NCI-H146 (cell line): Measurements from ENCODE around the gene PML.
A peak's percentile ranks its signal among the peaks of the same experiment; 100 is the strongest.

Experiments
- DNase-seq: peaks from one replicate; lab custom pipeline; 2025; lab: John Stamatoyannopoulos, UW

PML gene

DNA sequence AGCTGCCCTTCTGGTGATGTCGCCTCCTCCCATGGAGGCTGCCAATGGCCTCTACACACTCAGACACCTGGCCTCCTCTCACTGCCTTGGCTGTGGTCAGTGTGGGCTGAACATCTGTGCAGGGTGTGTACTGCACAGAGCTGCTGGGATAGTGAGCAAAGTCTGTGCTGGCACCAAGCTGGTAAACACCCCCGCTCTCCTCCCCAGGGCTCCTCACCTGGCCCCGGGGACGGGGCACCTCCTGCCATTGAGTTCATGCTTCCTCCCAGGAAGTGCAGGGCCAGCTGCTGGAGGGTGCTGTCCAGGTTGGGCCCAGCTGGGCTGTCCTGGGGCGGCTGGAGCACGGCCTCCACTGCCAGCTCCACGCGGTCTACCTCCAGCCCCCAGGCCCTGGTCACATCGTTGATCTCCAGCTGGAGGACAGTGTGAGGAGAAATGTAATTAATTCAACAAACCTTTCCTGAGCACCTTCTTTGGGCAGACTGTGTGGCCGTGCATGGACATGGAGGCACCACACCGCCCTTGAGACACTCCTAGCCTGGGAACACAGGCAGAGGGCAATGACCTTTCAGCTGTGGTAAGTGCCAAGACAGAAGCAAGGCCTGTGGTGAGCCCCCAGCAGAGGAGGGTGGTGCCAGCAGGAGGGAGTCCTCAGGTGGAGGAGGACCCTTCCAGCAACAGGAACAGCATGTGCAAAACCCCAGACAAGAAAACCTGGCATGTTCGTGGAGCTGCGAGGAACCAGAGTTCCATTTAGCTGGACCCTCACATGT lies 9.2 kb upstream of the PML start:
- no peak for DNase-seq

DNA sequence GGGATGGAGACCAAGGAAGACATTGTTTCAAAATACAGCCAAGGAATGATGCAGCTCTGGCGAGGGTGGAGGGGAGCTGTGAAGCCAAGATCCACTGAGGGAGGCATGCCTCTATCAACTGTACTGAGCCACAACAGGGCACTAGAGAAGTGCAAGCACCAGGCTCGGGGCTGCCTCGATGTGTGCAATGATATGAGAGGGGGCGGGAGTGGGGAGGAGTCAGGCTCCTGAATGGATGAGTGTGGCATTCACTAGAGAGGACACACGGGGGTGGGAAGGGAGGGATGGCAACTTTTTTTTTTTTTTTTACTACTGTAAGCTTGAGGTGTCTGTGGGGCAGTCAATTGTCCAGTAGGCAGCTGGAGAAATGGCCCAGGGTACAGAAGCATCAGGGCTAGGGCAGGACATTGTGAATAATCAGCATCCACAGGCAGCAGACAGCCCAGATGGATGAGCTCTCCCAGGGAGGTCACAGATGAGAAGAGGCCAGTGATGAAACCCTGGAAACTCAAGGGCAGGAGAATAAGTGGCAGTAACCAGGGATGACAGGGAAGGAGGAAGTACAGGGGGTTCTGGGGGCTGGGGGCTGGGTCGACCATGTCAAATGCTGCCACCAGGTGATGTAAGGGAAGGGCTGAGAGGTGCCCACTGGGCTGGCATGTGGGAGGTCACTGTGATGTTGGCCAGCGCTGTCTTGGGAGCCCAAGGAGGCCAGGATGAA lies 8.3 kb upstream of the PML start:
- no peak for DNase-seq

DNA sequence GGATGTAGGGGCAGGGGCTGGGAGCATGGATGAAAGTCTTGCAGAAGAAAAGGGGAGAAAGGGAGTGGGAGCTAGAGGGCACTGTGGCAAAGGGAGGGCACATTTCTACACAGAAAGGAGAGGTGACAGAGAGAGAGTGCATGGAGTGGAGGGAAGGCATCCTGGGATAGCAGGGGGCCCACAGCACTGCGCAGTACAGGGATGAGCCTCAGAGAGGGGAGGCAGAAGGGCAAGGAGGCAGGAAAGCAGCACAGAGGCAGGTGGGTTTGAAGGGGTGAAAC lies 7.8 kb upstream of the PML start:
- no peak for DNase-seq

DNA sequence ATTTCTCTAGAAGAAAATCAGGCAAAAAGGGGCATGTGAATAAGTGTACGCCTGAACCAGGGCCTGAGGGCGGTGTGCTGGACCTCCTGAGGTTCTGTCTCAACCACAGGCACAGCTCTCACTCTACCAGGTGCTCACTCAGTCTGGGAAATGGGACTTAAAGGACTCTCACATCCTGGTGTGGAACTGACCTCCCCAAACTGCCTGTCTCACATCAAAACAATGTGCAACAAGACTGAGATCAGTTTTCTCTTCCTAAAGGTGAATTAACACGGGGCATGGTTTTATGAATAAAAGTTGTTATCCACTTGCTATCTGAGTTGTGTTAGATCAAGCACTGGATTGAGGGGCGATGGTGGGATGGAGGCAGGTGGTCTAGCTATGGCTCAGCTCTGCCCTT lies 7.3 kb upstream of the PML start:
- no peak for DNase-seq

DNA sequence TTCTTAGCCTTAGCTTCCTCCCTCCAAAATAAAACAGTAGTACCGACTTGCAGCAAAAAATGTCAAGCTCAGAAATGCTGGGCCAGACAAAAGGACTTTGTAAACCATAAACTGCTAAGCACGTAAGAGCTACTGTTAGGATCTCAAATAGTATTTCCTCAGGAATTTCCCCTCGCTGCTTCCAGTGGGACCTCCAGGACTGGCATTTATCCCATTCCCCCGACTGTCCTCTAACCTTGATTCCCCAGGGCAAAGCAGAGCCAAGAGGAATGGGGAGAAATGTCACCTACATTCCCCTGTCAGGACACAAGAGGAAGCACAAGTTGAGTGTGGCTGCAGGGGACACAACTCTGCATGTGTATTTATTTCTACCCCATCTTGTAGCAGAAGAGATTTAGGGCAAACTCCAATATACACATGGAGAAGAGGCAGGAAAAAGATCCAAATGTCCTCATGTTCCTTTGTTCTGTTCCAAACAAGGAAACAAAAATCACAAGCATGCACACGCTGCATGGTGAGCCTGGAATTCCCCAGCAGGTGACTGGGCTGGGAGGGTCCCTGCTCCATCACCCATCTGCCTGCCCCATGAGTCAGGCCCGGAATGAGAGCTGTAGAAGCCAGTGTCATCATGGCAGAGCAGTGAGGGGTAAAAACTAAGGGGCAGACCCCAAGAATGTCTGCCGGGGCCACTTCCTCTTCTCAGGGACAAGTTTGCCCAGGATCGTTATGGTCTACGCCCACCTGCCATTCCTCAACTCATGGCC lies 6.7 kb upstream of the PML start:
- DNase-seq = no peak

DNA sequence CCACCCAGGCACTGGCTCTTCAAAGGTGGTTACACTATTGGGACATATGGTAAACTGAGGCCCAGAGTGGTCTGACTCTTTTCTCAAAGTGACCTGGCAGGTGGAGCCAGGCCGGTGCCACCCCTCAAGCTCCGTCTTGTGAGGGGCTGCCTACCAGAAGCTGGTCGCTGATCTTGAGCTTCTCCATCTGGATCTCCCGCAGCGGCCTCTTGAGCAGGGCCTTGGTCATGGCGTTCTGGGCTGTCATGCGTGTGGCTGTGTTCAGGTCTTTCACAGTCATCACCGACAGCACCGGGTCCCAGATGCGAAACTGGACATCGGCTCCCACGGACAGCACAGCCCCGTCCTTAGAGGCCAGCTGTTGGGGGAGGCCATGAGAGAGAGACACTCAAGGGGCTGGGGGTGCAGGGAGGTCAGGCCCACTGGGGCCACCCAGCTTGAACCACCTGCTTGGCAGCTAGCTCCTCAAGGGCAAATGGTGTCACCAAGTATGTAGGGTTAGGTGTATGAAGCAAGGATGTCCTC lies 6.0 kb upstream of the PML start:
- no peak for DNase-seq

DNA sequence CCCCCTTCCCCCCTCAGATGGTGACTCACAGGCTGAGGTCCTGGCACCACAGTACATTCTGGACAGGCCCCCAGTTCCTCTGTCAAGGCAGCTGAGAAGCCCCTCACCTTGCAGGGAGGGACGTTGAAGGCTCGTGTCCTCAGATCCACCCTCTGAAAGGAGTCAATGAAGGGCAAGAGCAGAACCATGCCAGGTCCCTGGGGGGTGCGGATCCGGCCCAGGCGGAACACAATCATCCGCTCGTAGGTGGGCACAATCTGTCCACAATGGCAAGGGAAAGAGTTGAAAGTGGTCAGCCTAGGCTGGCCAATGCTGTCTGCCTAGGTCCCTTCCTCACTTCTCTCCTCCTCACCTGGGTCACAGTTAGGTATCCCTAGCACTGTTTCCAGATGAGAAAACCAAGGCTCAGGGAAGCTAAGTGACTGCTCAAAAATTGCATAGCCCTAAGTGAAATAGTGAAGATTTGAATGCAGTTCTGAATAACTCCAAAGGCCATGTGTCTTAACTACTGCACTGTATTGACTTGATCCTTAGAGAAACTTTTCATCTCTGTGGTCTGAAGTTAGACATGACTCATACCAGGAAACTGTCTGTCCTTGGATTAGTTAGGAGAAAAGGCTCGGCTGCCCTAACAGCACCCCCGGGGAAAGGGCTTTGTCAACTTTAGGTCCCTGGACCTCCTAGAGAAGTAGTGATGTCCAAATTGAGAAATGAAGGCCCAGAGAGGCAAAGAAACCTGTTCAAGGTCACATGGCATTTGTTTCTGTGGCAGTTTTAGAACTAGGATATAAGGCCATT lies 5.3 kb upstream of the PML start:
- DNase-seq = no peak

DNA sequence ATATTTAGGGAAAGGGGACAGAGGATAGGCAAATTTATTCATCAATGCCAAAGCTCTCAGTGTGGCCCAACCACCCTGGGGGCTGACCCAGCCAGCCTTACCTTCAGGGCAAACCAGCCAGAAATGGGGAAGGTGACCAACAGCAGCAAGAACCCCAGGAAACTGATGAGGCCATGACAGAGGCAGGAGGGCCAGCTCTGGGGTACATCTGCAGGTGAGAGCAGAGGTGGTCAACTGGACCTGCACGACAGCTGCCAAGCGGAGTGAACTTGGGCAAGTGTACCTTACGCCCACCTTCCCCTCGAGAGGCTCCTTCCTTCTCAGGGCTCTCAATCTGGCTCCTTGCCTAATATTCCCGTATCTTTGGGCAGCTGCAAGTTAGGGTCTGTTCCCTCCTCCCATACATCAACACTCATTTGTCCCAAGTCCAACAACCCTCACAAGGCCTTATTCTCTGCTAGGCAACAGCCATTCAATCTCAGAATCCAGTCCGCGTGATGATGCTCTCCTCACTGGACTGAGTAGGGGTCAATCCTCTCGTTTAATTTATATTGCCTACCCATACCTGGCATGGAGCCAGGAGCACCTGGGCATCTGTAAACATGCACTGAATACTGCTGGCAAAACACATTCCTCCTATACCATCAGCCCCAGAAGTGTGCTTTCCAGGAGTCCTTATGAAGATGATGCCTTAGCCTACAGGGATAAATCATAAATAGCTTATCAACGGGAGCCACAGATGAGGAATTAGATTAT lies 4.1 kb upstream of the PML start:
- DNase-seq = peak; percentile 1

DNA sequence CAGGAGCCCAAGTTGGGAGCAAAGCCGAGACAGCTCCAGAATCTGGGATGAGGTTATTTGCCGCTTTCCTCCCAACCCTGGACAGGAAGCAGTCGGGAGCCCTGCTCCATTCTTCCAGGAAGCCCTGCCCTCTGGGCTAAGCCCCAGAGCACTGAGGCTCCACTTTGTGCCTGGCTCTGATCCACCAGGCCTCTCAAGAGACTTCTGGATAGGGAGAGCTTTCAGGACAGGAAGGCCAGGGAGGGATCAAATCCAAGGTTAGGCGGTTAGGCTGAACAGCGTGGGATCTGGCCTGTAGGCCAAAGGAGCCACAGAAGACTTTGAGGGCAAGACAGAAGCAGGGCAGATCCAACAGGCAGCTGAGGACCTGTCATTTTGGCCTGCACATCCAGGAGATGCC lies 3.3 kb upstream of the PML start:
- DNase-seq = no peak

DNA sequence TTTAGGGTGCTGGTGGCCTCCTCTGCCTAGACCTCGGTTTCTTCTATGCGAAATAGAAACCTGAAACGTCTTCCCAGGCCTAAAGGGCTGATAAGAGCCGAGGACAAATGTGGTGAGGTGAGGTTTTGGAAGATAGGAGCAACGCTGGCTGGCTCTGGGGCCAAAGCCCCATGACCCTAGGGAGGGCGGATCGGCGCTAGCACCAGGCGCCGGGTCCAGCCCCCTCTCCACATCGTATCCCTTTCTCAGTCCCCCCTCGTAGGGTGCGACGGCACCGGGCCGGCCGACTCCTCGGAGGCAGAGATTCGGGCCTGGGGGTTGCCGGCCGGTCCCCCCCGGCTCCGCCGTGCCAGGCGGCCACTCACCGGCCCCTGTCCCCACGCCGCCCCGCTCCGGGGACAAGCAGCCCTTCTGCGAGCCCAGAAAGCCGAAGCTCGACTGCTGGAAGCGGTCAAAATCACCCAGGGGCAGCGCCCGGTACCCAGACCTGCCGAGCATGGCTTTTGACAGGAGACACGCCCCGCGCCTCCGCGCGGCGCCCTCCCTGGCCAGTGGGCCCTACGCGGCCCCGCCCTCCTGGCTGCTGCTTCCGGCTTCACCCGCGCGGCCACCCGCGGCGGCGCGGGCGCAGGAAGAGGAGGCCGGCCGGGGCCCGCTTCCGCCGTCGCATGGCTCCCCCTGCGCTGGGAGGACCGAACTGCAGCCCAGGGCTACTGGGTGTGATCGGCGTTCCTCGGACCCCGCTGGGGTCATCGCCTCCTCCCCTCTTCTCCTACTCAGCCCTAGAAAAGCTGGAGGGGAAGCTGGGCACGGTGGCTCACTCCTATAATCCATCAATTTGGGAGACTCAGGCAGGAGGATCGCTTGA lies 2.6 kb upstream of the PML start, which contains the start of gene STOML1:
Gene STOML1 (minus strand): TSS at position 570 of the 868 bp plus-strand sequence. CDS start 72 bp downstream, at position 498.
- DNase-seq = peak; percentile 84

DNA sequence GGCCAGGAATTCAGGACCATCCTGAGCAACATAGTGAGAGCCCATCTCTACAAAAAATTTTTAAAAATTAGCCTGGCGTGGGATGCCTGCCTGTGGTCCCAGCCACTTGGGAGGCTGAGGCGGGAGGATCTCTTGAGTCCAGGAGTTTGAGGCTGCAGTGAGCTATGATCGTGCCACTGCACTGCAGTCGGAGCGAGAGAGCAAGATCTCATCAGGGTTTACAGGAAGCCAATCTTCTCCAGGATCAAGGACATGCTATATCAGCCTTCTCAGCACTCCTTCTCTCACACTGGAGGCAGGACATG lies 2.0 kb upstream of the PML start:
- no peak for DNase-seq

DNA sequence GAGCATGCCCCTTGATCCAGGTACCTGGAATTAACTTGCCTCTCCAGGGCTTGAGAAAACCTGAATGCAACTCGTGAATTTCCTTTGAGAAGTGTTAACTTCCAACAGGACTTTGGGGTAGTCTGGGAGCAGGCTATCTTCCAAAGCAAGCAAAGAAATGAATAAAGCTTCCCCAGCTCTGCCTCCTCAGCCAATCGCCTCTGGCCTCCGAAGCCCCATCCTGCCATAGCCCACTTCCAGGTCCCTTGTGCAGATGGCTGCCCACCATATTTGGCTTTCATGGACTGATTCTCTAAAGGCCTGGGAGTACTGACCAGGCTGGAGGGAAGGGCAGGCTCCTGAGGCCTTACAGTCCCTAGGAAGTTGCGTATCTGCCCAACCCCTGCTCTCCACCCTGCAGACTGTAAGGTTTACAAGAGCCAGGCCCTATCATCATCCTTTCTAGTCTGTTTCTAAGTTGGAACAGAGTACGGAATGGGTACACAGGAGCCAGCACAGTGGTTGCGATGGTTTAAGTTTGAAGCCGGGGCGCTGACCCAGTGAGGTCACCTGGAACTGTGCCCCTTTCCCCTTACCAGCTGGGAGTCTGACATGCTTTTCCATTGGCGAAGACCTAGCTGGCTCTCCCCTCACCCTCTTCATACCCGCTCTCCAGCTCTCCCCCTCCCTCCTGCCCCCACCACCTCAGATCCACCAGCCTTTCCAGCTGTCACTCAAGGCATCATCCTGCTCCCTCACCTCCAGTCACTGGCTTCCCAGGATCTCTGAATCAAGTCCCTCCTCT lies 1.1 kb upstream of the PML start:
- DNase-seq = no peak

DNA sequence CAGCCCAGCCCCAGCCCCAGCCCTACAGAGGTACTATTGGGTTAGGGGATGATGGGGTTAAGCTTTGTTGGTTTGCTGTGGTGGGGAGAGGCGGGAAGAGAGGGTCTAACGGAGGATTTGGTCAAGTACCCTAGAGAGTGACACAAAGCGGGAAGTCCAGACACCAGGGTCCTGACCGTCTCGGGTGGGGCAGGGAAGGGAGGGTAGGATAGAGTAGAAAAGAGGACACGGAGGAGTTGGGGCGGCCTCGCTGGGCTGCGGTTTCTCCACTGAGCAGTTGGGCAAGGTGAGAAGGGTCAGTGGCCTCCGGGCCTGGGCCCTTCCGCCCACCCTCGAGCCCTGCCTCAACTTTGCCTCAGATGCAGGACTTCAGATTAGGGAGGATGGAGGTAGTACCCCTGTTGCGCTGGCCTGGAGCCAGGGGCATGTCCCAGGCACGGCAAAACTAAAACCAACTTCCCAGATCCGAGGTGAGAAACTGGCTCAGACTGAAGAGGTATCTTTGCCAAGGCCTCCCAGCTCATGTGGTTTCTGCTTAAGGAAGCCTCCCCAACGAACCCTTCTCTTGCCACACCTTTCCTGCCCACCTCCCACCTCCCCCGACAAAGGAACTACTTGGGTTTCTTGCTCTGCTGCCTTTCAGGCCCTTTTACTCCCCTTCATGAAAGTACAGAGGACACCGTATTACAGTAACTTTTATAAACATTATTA lies 551 bp downstream of the PML start:
- DNase-seq = no peak

DNA sequence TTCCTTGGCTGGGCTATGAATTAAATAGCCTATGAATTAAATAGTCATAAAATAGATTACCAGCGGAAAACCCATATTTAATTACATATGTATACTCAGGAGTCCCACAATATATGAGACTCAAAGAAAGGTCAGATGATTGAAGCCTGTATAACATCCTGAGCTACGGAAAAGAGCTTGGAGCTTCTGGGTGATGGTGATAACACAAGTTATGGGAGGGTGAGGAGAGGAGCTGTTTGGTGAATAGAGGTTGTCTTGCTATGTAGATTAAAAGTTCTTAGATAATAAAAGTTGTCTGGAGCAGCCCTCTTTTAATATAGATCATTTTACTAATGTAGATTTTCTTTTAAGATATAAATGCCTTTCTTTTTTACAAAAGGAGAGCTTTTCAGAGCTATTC lies 1.8 kb downstream of the PML start:
- DNase-seq = no peak

DNA sequence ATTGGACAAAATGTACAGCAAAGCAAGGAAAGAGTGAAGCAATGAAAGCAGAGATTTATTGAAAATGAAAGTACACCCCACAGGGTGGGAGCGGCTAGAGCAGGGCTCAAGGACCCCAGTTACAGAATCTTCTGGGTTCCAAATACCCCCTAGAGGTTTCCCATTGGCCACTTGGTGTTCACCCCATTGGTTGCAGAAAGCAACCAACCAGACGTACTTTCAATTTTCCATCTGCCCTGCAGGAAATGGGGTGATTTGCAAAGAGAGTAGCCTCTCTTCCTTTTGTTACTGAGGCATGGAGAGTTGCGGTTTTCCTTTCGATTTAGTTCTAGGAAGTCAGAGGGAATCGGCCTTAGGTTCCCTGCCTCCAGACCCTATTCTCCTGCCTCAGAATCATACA lies 2.4 kb downstream of the PML start:
- no peak for DNase-seq

DNA sequence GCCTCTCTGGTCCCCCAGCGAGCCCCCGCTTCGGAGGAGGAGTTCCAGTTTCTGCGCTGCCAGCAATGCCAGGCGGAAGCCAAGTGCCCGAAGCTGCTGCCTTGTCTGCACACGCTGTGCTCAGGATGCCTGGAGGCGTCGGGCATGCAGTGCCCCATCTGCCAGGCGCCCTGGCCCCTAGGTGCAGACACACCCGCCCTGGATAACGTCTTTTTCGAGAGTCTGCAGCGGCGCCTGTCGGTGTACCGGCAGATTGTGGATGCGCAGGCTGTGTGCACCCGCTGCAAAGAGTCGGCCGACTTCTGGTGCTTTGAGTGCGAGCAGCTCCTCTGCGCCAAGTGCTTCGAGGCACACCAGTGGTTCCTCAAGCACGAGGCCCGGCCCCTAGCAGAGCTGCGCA lies 3.5 kb downstream of the PML start:
- no peak for DNase-seq

DNA sequence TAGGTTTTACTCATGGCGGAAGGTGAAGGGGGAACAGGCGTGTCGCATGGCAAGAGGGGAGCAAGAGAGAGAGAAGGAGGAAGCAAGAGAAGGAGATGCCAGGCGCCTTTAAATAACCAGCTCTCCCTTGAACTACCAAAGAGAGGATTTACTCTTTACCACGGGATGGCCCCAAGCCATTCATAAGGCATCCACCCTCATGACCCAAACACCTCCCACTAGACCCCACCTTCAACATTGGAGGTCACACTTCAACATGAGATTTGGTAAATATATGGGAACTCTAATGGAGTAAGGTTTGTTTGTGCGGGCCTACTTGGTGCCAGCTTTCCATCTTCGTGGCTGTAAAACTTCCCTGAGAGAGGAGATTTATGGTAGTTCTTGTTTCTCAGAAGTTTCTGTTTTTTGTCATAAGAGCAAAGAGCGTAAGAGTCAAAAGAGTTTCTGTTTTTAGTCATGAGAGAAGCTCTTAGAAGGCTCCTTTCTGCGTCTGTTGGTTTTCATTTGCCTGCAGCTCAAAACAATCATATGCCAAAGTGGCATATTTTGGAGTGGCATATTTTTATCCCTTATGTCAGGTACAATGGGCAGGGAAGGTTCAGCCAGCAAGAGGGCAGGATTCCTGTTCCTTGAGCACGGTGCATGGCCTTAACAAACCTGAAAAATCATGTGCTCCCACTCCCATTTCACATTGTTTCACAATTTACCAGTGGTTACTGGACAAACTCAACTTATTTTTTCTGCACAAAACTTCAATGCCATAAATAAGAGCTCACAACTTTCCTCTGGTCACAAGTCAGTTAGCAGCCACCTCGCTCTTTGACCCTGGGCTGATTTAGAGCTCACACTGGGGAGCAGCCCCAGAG lies 12.5 kb downstream of the PML start:
- no peak for DNase-seq

DNA sequence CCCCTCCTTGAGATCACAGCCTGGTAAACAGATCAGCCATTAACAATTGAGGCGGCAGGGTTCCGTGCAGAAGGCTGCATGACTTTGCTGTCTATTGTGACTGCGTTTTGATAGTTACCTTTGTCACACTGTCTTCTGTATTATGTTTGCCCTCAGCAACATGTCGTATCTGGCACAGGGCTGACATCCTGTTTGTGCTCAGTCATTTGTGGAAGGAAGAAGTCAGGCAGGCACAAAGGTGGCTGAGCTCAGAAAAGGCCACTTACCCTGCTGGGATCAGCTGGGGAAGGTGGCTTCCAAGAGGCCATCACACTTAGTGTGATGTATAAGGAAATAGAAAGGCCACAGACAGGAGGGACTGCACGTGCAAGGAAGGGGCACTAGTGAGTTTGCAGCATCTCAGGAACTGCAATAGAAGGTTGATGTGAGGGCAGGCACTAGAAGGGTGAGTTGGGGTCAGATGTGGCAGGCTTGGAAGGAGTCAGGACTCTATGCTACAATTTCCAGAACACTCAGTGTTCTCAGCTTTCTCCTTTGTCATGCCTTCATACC lies 13.4 kb downstream of the PML start:
- DNase-seq = no peak
